GM18909 (cell line): ENCODE data around the gene VOPP1.
A peak's percentile ranks its signal among the peaks of the same experiment; 100 is the strongest.
"Not testable (repeated sequence)": the region's sequence is repeated elsewhere in the genome, so short reads cannot be mapped to it uniquely, and the experiment has no call there.

Experiments
- ATAC-seq: cut with Tn5 transposase; IDR thresholded peaks from one replicate; pipeline ENCODE4 v1.9.1; 2021; ENCODE audit warnings: mild to moderate bottlenecking; ENCODE audit not compliant: unreplicated experiment, poor library complexity

The VOPP1 gene

GRCh38 chr7:55587687-55588378, 15.5 kb upstream of the VOPP1 start:
- no peak for ATAC-seq

GRCh38 chr7:55582656-55583055, 10.4 kb upstream of the VOPP1 start:
- not testable (repeated sequence) for ATAC-seq

- ATAC-seq, result no peak
Observed at GRCh38 chr7:55576753-55577152, 4.5 kb upstream of the VOPP1 start.

- no peak for ATAC-seq
Observed at GRCh38 chr7:55575733-55576132, 3.4 kb upstream of the VOPP1 start.

- ATAC-seq, result no peak
Observed at GRCh38 chr7:55575098-55575497, 2.8 kb upstream of the VOPP1 start.

GRCh38 chr7:55574051-55574717, 1.9 kb upstream of the VOPP1 start:
- no peak for ATAC-seq

- no peak for ATAC-seq
Observed at GRCh38 chr7:55573234-55573900, 1.1 kb upstream of the VOPP1 start.

GRCh38 chr7:55571511-55572377, 558 bp downstream of the VOPP1 start:
- peak; percentile 25 for ATAC-seq

GRCh38 chr7:55570939-55571338, 1.4 kb downstream of the VOPP1 start:
- ATAC-seq, result no peak

- peak; percentile 42 for ATAC-seq
Observed at GRCh38 chr7:55570218-55570873, 2.0 kb downstream of the VOPP1 start.

- peak; percentile 39 for ATAC-seq
Observed at GRCh38 chr7:55569797-55570196, 2.5 kb downstream of the VOPP1 start.

- no peak for ATAC-seq
Observed at GRCh38 chr7:55569269-55569663, 3.0 kb downstream of the VOPP1 start.

- ATAC-seq, result no peak
Observed at GRCh38 chr7:55568613-55569268, 3.6 kb downstream of the VOPP1 start.

- no peak for ATAC-seq
Observed at GRCh38 chr7:55567571-55567970, 4.7 kb downstream of the VOPP1 start.

GRCh38 chr7:55565681-55566080, 6.6 kb downstream of the VOPP1 start:
- ATAC-seq, result no peak

- ATAC-seq, result no peak
Observed at GRCh38 chr7:55563596-55564325, 8.5 kb downstream of the VOPP1 start.

GRCh38 chr7:55561690-55562089, 10.6 kb downstream of the VOPP1 start:
- no peak for ATAC-seq

- ATAC-seq, result no peak
Observed at GRCh38 chr7:55558962-55559920, 13.1 kb downstream of the VOPP1 start.
